Measurements from ENCODE around the gene KIAA1217.

DNA sequence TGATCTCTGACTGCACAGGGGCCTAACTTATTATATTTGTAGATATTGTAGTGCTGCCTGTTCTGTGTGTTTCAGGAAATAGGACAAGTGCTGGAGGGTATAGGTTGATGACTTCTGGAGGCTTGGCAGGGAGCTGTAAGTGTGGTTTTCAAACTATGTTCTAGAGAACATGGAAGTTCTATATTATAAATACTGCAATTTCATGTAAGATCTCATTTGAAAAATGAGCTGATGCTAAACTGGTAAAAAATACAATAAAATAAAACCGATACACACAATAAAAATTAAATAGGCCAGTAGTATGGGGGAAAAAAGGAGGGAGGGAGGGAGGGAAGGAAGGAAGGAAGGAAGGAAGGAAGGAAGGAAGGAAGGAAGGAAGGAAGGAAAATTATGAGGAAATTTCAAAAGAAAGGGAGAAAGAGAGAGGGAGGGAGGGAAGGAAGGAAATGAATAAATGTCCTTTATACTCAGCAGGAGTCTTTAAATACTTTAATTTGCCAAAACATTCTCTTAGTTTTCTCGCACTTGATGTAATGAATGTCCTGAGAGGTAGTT, 181.3 kb downstream of the KIAA1217 start:
- TF ChIP-seq, protein P1, sequence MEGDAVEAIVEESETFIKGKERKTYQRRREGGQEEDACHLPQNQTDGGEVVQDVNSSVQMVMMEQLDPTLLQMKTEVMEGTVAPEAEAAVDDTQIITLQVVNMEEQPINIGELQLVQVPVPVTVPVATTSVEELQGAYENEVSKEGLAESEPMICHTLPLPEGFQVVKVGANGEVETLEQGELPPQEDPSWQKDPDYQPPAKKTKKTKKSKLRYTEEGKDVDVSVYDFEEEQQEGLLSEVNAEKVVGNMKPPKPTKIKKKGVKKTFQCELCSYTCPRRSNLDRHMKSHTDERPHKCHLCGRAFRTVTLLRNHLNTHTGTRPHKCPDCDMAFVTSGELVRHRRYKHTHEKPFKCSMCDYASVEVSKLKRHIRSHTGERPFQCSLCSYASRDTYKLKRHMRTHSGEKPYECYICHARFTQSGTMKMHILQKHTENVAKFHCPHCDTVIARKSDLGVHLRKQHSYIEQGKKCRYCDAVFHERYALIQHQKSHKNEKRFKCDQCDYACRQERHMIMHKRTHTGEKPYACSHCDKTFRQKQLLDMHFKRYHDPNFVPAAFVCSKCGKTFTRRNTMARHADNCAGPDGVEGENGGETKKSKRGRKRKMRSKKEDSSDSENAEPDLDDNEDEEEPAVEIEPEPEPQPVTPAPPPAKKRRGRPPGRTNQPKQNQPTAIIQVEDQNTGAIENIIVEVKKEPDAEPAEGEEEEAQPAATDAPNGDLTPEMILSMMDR (IDR thresholded peaks at IDR 0.05; ENCODE audit: low read length): no peak
- TF ChIP-seq EZH2 (IDR thresholded peaks at IDR 0.05; ENCODE audit: borderline replicate concordance, low read length): no peak
